ENCODE measurements around the gene TMEM121B. TPM values are rescaled to one million over a fixed set of nuclear protein-coding genes. Genes with fewer than 3 reads are reported as not detected.

TMEM121B gene
- total and polyA plus RNA-seq, 4 donors = 0.06 to 0.17 (median 0.10) TPM

DNA sequence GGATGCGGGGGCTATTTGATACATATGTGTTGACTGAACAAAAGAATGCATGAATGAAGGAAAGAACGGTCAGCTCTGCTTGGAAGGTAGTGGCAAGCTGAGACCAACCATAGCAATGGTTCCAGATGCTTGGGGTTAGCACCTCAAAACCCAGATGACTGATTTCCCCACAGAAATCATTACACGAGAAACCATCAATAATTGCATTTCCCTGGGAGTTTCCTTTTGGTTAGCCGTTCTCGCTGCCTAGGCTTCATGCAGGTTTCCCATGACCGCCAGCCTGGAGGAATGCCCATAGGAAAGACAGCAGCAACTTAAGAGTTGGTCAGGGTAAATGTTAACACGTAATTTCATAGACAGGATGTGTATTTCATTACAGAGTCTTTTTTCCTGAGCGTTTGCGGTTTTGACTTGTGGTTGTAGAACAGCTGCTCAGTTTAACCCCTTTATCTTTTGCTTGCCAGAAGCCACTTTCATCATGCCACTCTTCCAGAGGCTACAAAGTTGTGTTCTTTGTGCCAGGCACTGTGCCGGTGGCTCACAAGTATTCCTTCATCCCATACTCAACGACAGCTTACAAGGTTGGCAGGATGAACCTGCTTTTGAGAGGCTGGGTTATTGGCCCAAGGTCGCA is 33.5 kb downstream of the TMEM121B start:
- no peak for DNase-seq (ENCODE audit: low spot score)
- H3K27ac ChIP-seq (ENCODE audit: low read depth in 1 of 2, low read length in 2 of 2) = no peak overlapping the region
- TF ChIP-seq, protein P1, sequence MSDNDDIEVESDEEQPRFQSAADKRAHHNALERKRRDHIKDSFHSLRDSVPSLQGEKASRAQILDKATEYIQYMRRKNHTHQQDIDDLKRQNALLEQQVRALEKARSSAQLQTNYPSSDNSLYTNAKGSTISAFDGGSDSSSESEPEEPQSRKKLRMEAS (IDR thresholded peaks at IDR 0.05) = no peak
- TF ChIP-seq SP1 (IDR thresholded peaks at IDR 0.05) (no peak), RXRA (IDR thresholded peaks at IDR 0.05) (no peak), NR2F2 (IDR thresholded peaks at IDR 0.05) (no peak), YY1 (IDR thresholded peaks at IDR 0.05) (no peak), HNF4A (conservative IDR thresholded peaks at IDR 0.05) (no peak), FOXA2 (IDR thresholded peaks at IDR 0.05) (no peak), CTCF (IDR thresholded peaks at IDR 0.05; ENCODE audit: low read depth, low read length, missing input control) (no peak), EGR1 (IDR thresholded peaks at IDR 0.05; ENCODE audit: low read depth in 2 of 2) (no peak)
- H3K9me3 ChIP-seq (ENCODE audit: control insufficient read depth in 4 of 4, low read length in 3 of 4) = no peaks in the 10 kb centered on the region
- no peak overlapping the region for H3K4me3 ChIP-seq (ENCODE audit: low read depth in 1 of 3, low read length in 3 of 3)
- H3K36me3 ChIP-seq (ENCODE audit: control insufficient read depth in 4 of 4, insufficient read depth in 3 of 4, low read depth in 1 of 4, low read length in 3 of 4) = no peaks in the 10 kb centered on the region
- H3K27me3 ChIP-seq (ENCODE audit: control insufficient read depth in 4 of 4, insufficient read depth in 4 of 4, low read length in 3 of 4) = no peaks in the 10 kb centered on the region
- WGBS = 78% methylated on average over 12 of the region's 12 CpGs
- peaks cover 0 to 10% (median 3%) of the 10 kb centered on the region in 4 donors for H3K4me1 ChIP-seq (ENCODE audit: control insufficient read depth in 4 of 4, insufficient read depth in 4 of 4, low read length in 3 of 4)
- no peak overlapping the region for H3K9ac ChIP-seq (ENCODE audit: low read depth in 1 of 2, low read length in 2 of 2)

DNA sequence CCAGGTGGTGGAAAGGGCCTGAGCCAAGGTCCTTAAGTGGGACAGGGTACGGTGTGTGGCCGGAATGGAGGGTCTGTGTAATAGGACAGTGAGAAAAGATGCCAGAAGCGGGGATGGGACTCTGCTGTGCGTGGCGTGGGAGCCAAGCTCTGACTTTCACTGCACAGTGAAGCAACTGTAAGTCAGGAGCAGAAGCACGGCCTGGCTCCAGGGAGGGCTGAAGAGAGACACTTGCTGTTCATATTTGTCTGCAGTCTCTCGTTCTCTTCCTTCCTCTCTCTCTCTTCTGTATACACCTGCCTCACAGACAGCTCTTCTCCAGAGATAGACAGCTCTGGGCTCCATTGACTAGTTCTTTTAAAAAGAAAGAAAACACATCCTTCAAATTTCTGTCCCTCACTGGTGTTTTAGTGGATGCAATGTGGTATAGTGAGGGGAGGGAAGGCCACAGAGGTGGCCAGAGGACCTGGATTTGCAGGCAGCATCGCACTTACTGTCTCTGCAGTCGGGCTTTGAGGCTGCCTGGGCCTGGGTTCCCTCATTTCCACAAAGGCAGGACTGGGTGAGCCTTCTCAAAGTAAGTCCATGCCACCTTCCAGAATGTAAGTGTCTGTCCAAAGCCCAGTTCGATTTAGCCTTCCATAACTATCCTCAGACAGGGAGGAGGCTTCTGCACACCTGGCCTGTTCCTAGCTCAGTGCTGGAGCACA is 34.2 kb downstream of the TMEM121B start:
- Histone ChIP-seq H3K4me1 (ENCODE audit: control insufficient read depth in 4 of 4, insufficient read depth in 4 of 4, low read length in 3 of 4) (peaks cover 0 to 10% (median 3%) of the 10 kb centered on the region in 4 donors), H3K27ac (ENCODE audit: low read depth in 1 of 2, low read length in 2 of 2) (no peak overlapping the region), H3K9ac (ENCODE audit: low read depth in 1 of 2, low read length in 2 of 2) (no peak overlapping the region), H3K27me3 (ENCODE audit: control insufficient read depth in 4 of 4, insufficient read depth in 4 of 4, low read length in 3 of 4) (no peaks in the 10 kb centered on the region), H3K4me3 (ENCODE audit: low read depth in 1 of 3, low read length in 3 of 3) (peak overlapping the region in 1 of 3 donors; percentile 6), H3K9me3 (ENCODE audit: control insufficient read depth in 4 of 4, low read length in 3 of 4) (no peaks in the 10 kb centered on the region), H3K36me3 (ENCODE audit: control insufficient read depth in 4 of 4, insufficient read depth in 3 of 4, low read depth in 1 of 4, low read length in 3 of 4) (no peaks in the 10 kb centered on the region)
- DNase-seq (ENCODE audit: low spot score) = no peak
- WGBS = 80% methylated on average over 10 of the region's 10 CpGs
- no peak for TF ChIP-seq GABPA (IDR thresholded peaks at IDR 0.05 in 1 of 2, conservative IDR thresholded peaks at IDR 0.05 in 1 of 2)
- TF ChIP-seq CTCF (IDR thresholded peaks at IDR 0.05; ENCODE audit: low read depth, low read length, missing input control) = no peak
- no peak for TF ChIP-seq ATF3 (IDR thresholded peaks at IDR 0.05)

DNA sequence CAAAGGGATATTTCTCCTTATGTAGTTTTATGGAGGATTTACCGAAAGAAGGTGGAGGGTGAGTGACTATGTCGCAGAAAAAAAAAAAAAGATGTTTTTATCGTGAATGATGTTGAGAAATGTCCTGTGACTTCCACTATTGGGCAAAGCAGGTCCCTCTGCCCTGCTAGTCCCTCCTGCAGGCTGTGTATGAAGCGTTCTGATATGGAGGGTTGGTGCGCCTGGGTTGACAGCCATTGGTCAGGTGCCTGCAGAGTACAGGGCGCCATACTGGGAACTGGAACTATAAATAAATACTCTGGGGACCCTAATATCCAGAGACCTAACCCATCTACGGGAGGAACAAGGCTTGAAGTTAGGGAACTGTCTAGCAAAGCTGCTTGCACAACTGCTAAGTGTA is 34.9 kb downstream of the TMEM121B start:
- 87% methylated on average over 7 of the region's 7 CpGs for WGBS
- peaks cover 0 to 10% (median 3%) of the 10 kb centered on the region in 4 donors for H3K4me1 ChIP-seq (ENCODE audit: control insufficient read depth in 4 of 4, insufficient read depth in 4 of 4, low read length in 3 of 4)
- no peak overlapping the region for H3K9ac ChIP-seq (ENCODE audit: low read depth in 1 of 2, low read length in 2 of 2)
- H3K36me3 ChIP-seq (ENCODE audit: control insufficient read depth in 4 of 4, insufficient read depth in 3 of 4, low read depth in 1 of 4, low read length in 3 of 4) = no peaks in the 10 kb centered on the region
- H3K27me3 ChIP-seq (ENCODE audit: control insufficient read depth in 4 of 4, insufficient read depth in 4 of 4, low read length in 3 of 4) = no peaks in the 10 kb centered on the region
- no peak for TF ChIP-seq HNF4G (IDR thresholded peaks at IDR 0.05)
- H3K9me3 ChIP-seq (ENCODE audit: control insufficient read depth in 4 of 4, low read length in 3 of 4) = no peaks in the 10 kb centered on the region
- H3K27ac ChIP-seq (ENCODE audit: low read depth in 1 of 2, low read length in 2 of 2) = no peak overlapping the region
- no peak for DNase-seq (ENCODE audit: low spot score)
- peak overlapping the region in 1 of 3 donors; percentile 6 for H3K4me3 ChIP-seq (ENCODE audit: low read depth in 1 of 3, low read length in 3 of 3)

Measured in liver (tissue), 9 donors.